Neural cell (in vitro differentiated cells): Measurements from ENCODE around the gene CHST6. TPM values are rescaled to one million over a fixed set of nuclear protein-coding genes. Genes with fewer than 3 reads are reported as not detected.

ENCODE experiments used
- H2AFZ ChIP-seq: fragments of 200-600, 300-800 bp; sonication (generic), shearing (Covaris generic); 2 replicates; pipeline ENCODE4 v1.6.0; 2014; ENCODE audit warnings: low read depth, mild to moderate bottlenecking, antibody characterized with exemption, low read length, moderate library complexity
- H3F3A ChIP-seq: fragments of 200-600 bp; shearing (Covaris generic); 2 replicates; pipeline ENCODE4 v1.6.1; 2016; ENCODE audit warnings: mild to moderate bottlenecking, moderate library complexity, mixed read lengths, antibody characterized with exemption, low read length; ENCODE audit not compliant: insufficient read depth, poor library complexity, severe bottlenecking
- H3K27ac ChIP-seq: fragments of 200-600, 300-800 bp; sonication (generic), shearing (Covaris generic); 2 replicates; pipeline ENCODE4 v1.5.1; 2014; ENCODE audit warnings: mild to moderate bottlenecking, low read length, moderate library complexity
- H3K27me3 ChIP-seq: fragments of 300-800, 200-600 bp; sonication (generic), shearing (Covaris generic); 2 replicates; pipeline ENCODE4 v1.6.0; 2014; ENCODE audit warnings: mild to moderate bottlenecking, low read depth, low read length, moderate library complexity; ENCODE audit not compliant: insufficient read depth
- H3K36me3 ChIP-seq: fragments of 300-800, 200-600 bp; sonication (generic), shearing (Covaris generic); 2 replicates; pipeline ENCODE4 v1.5.1; 2014; ENCODE audit warnings: mild to moderate bottlenecking, antibody characterized with exemption, low read length, moderate library complexity; ENCODE audit not compliant: insufficient read depth
- H3K4me2 ChIP-seq: fragments of 300-800, 200-600 bp; sonication (generic), shearing (Covaris generic); 2 replicates; pipeline ENCODE4 v1.6.0; 2014; ENCODE audit warnings: mild to moderate bottlenecking, low read length
- H3K4me3 ChIP-seq: fragments of 300-800, 200-600 bp; sonication (generic), shearing (Covaris generic); 2 replicates; pipeline ENCODE4 v1.5.1; 2014; ENCODE audit warnings: mild to moderate bottlenecking, low read length, moderate library complexity
- H3K79me2 ChIP-seq: fragments of 200-600 bp; shearing (Covaris generic); replicated peaks from 2 replicates; pipeline ENCODE4 v1.6.0; 2014; ENCODE audit warnings: mild to moderate bottlenecking, low read length, moderate library complexity; ENCODE audit not compliant: insufficient read depth
- H3K9ac ChIP-seq: fragments of 300-800, 200-600 bp; sonication (generic), shearing (Covaris generic); 2 replicates; pipeline ENCODE4 v1.6.1; 2016; ENCODE audit warnings: mild to moderate bottlenecking, low read length, mixed read lengths
- H3K9me2 ChIP-seq: fragments of 200-600 bp; shearing (Covaris generic); 2 replicates; pipeline ENCODE4 v1.6.1; 2016; ENCODE audit warnings: mild to moderate bottlenecking, low read length, mixed read lengths; ENCODE audit not compliant: insufficient read depth
- H3K9me3 ChIP-seq: fragments of 200-600, 300-800 bp; sonication (generic), shearing (Covaris generic); 2 replicates; pipeline ENCODE4 v1.6.1; 2016; ENCODE audit warnings: mild to moderate bottlenecking, mixed run types, low read length, moderate library complexity, mixed read lengths
- H4K20me1 ChIP-seq: fragments of 200-600 bp; shearing (Covaris generic); 2 replicates; pipeline ENCODE4 v1.6.1; 2016; ENCODE audit warnings: mild to moderate bottlenecking, mixed run types; ENCODE audit not compliant: insufficient read depth
- EP300 ChIP-seq: fragments of 450-650 bp; conservative IDR thresholded peaks from 2 replicates; pipeline ENCODE4 v1.6.1; 2014; ENCODE audit warnings: antibody characterized with exemption, mild to moderate bottlenecking, moderate library complexity; ENCODE audit not compliant: poor library complexity, severe bottlenecking
- EZH2 ChIP-seq: fragments of 200-600, 300-800 bp; shearing (Covaris generic), sonication (generic); IDR thresholded peaks from 2 replicates; pipeline ENCODE4 v1.6.1; 2014; ENCODE audit warnings: antibody characterized with exemption, low read length, borderline replicate concordance, mild to moderate bottlenecking; ENCODE audit not compliant: insufficient read depth, poor library complexity, severe bottlenecking
- MXI1 ChIP-seq: fragments of 450-650 bp; conservative IDR thresholded peaks from 2 replicates; pipeline ENCODE4 v1.6.1; 2014; ENCODE audit warnings: antibody characterized with exemption, mild to moderate bottlenecking; ENCODE audit not compliant: poor library complexity, severe bottlenecking
- POLR2AphosphoS5 ChIP-seq: IDR thresholded peaks from 2 replicates; pipeline ENCODE4 v1.6.1; 2012
- RAD21 ChIP-seq: fragments of 450-650 bp; conservative IDR thresholded peaks from 2 replicates; pipeline ENCODE4 v1.6.1; 2014; ENCODE audit warnings: antibody characterized with exemption, mild to moderate bottlenecking, moderate library complexity
- SMC3 ChIP-seq: fragments of 450-650 bp; conservative IDR thresholded peaks from 2 replicates; pipeline ENCODE4 v1.6.1; 2014; ENCODE audit warnings: antibody characterized with exemption, mild to moderate bottlenecking, moderate library complexity; ENCODE audit not compliant: poor library complexity
- TAF1 ChIP-seq: IDR thresholded peaks from 2 replicates; pipeline ENCODE4 v1.6.1; 2012; ENCODE audit warnings: low read depth
- polyA plus RNA-seq: library from polyadenylated mRNA; depleted of rRNA; stranded (reverse); fragments of >200 nt; gene quantifications from 2 replicates; pipeline ENCODE4 v1.2.3, GENCODE V29; 2014
- TF ChIP-seq, protein P1 (sequence below): IDR thresholded peaks from 2 replicates; pipeline ENCODE4 v1.6.1; 2012; ENCODE audit warnings: borderline replicate concordance
- TF ChIP-seq, protein P2 (sequence below): fragments of 450-650 bp; IDR thresholded peaks from 2 replicates; pipeline ENCODE4 v1.5.1; 2014; ENCODE audit warnings: antibody characterized with exemption, mild to moderate bottlenecking, moderate library complexity; ENCODE audit not compliant: poor library complexity, severe bottlenecking

The CHST6 gene
- polyA plus RNA-seq, 1 donor from 2014 or later = 0.02 TPM

DNA sequence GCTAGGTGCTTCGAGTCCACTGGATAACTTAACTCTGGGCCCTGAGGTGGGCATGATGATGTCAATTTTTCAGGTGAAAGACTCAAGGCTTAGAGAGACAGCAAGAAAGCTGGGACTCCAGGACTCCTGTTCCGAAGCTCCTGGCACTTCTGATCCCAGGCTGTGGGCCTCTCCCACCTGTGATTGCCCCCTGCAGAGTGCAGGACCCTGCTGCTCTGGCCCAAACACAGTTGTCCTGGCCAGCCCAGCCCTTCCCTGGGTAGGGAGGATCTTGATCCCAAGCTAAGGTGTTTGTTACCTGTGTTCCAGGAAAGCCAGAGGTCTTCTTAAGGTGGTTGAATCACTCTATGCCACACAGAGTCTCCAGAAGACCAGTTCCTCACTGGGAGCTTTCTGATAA lies 37.5 kb upstream of the CHST6 start:
- Histone ChIP-seq H3F3A (no peaks in the 10 kb centered on the region), H3K4me3 (no peak overlapping the region), H3K9ac (no peak overlapping the region), H3K27ac (no peak overlapping the region), H3K9me2 (no peaks in the 10 kb centered on the region), H3K27me3 (no peaks in the 10 kb centered on the region), H3K36me3 (no peaks in the 10 kb centered on the region), H3K79me2 (no peaks in the 10 kb centered on the region), H3K4me2 (no peak overlapping the region), H4K20me1 (no peaks in the 10 kb centered on the region), H3K9me3 (no peaks in the 10 kb centered on the region), H2AFZ (no peak overlapping the region)
- TF ChIP-seq POLR2AphosphoS5 = no peak
- no peak for TF ChIP-seq MXI1
- no peak for TF ChIP-seq EP300
- TF ChIP-seq EZH2 = no peak
- TF ChIP-seq, protein P1, sequence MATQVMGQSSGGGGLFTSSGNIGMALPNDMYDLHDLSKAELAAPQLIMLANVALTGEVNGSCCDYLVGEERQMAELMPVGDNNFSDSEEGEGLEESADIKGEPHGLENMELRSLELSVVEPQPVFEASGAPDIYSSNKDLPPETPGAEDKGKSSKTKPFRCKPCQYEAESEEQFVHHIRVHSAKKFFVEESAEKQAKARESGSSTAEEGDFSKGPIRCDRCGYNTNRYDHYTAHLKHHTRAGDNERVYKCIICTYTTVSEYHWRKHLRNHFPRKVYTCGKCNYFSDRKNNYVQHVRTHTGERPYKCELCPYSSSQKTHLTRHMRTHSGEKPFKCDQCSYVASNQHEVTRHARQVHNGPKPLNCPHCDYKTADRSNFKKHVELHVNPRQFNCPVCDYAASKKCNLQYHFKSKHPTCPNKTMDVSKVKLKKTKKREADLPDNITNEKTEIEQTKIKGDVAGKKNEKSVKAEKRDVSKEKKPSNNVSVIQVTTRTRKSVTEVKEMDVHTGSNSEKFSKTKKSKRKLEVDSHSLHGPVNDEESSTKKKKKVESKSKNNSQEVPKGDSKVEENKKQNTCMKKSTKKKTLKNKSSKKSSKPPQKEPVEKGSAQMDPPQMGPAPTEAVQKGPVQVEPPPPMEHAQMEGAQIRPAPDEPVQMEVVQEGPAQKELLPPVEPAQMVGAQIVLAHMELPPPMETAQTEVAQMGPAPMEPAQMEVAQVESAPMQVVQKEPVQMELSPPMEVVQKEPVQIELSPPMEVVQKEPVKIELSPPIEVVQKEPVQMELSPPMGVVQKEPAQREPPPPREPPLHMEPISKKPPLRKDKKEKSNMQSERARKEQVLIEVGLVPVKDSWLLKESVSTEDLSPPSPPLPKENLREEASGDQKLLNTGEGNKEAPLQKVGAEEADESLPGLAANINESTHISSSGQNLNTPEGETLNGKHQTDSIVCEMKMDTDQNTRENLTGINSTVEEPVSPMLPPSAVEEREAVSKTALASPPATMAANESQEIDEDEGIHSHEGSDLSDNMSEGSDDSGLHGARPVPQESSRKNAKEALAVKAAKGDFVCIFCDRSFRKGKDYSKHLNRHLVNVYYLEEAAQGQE = no peak
- TF ChIP-seq, protein P2, sequence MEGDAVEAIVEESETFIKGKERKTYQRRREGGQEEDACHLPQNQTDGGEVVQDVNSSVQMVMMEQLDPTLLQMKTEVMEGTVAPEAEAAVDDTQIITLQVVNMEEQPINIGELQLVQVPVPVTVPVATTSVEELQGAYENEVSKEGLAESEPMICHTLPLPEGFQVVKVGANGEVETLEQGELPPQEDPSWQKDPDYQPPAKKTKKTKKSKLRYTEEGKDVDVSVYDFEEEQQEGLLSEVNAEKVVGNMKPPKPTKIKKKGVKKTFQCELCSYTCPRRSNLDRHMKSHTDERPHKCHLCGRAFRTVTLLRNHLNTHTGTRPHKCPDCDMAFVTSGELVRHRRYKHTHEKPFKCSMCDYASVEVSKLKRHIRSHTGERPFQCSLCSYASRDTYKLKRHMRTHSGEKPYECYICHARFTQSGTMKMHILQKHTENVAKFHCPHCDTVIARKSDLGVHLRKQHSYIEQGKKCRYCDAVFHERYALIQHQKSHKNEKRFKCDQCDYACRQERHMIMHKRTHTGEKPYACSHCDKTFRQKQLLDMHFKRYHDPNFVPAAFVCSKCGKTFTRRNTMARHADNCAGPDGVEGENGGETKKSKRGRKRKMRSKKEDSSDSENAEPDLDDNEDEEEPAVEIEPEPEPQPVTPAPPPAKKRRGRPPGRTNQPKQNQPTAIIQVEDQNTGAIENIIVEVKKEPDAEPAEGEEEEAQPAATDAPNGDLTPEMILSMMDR = no peak
- no peak for TF ChIP-seq SMC3
- no peak for TF ChIP-seq RAD21
- TF ChIP-seq TAF1 = no peak

DNA sequence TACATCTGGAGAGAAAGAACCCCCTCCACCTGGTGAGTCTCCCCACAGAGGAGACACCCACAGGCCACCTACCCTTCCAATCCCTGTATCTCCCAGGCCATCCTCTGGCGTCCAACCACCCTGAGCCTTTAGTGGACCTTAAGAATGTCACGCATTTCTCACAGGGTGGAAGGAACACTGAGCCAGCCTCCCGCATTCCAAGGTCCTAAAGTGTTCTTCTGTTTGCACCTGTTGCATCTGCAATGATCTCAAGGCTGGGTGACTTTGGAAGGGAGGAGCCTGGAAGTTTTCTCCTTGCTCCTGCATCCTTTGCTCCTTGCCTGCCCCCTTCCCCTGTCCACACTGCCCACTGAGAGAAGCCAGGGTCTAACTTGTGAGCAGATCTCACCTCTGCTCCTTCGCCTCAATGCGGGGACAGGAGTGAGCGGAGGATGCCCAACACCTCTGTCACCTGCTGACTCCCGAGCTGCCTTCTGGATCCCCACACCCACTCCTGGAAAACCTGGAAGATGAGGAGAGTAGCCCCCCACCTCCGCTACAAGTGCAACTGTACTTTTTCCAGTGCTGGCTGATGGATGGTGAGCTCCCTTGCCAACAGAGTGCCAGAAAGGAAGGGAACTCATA lies 37.0 kb upstream of the CHST6 start:
- H3K4me2 ChIP-seq = no peak overlapping the region
- no peaks in the 10 kb centered on the region for H3K79me2 ChIP-seq
- H3K4me3 ChIP-seq = no peak overlapping the region
- H3K36me3 ChIP-seq = no peaks in the 10 kb centered on the region
- no peaks in the 10 kb centered on the region for H3K9me2 ChIP-seq
- no peak for TF ChIP-seq EZH2
- no peak for TF ChIP-seq RAD21
- no peak for TF ChIP-seq EP300
- TF ChIP-seq POLR2AphosphoS5 = no peak
- TF ChIP-seq, protein P1 = no peak
- no peak for TF ChIP-seq TAF1
- TF ChIP-seq SMC3 = no peak
- TF ChIP-seq, protein P2 = no peak
- TF ChIP-seq MXI1 = no peak
- no peaks in the 10 kb centered on the region for H3K27me3 ChIP-seq
- H3K9ac ChIP-seq = no peak overlapping the region
- no peaks in the 10 kb centered on the region for H3K9me3 ChIP-seq
- no peaks in the 10 kb centered on the region for H3F3A ChIP-seq
- no peak overlapping the region for H3K27ac ChIP-seq
- no peaks in the 10 kb centered on the region for H4K20me1 ChIP-seq
- H2AFZ ChIP-seq = no peak overlapping the region
